Liver (tissue), 9 donors: ENCODE measurements around the gene EPS8. TPM values are rescaled to one million over a fixed set of nuclear protein-coding genes. Genes with fewer than 3 reads are reported as not detected.

Experiments
- DNase-seq: peaks from one replicate; pipeline ENCODE4 v3.0.0-alpha.2; 2017; ENCODE audit warnings: low spot score
- H3K27ac ChIP-seq, 2 donors: one replicate each; pipeline ENCODE4 v1.7.0; 2013; ENCODE audit warnings: inconsistent platforms in 2 of 2, low read length in 2 of 2, control low read depth in 1 of 2, low read depth in 1 of 2, mild to moderate bottlenecking in 1 of 2
- H3K27me3 ChIP-seq, 4 donors: one replicate each; pipeline versions ENCODE4 v1.6.1 to v1.7.0; 2013; ENCODE audit warnings: low read length in 3 of 4, inconsistent platforms in 1 of 4, mild to moderate bottlenecking in 1 of 4, moderate library complexity in 1 of 4; ENCODE audit not compliant: control insufficient read depth in 4 of 4, insufficient read depth in 4 of 4
- H3K36me3 ChIP-seq, 4 donors: one replicate each; pipeline versions ENCODE4 v1.6.1 to v1.7.0; 2013; ENCODE audit warnings: low read length in 3 of 4, mild to moderate bottlenecking in 3 of 4, low read depth in 1 of 4, moderate library complexity in 1 of 4; ENCODE audit not compliant: control insufficient read depth in 4 of 4, insufficient read depth in 3 of 4
- H3K4me1 ChIP-seq, 4 donors: one replicate each; pipeline versions ENCODE4 v1.6.1 to v1.7.0; 2013; ENCODE audit warnings: low read length in 3 of 4, mild to moderate bottlenecking in 3 of 4, moderate library complexity in 1 of 4; ENCODE audit not compliant: control insufficient read depth in 4 of 4, insufficient read depth in 4 of 4
- H3K4me3 ChIP-seq, 3 donors: one replicate each; pipeline versions ENCODE4 v1.6.1 to v1.7.0; 2013; ENCODE audit warnings: low read length in 3 of 3, control low read depth in 1 of 3, low read depth in 1 of 3, mild to moderate bottlenecking in 1 of 3
- H3K9ac ChIP-seq, 2 donors: one replicate each; pipeline ENCODE4 v1.7.0; 2013; ENCODE audit warnings: low read length in 2 of 2, mild to moderate bottlenecking in 2 of 2, moderate library complexity in 2 of 2, control low read depth in 1 of 2, low read depth in 1 of 2
- H3K9me3 ChIP-seq, 4 donors: one replicate each; pipeline versions ENCODE4 v1.6.1 to v1.7.0; 2013; ENCODE audit warnings: low read length in 3 of 4; ENCODE audit not compliant: control insufficient read depth in 4 of 4
- ATF3 ChIP-seq: IDR thresholded peaks from 2 replicates; pipeline ENCODE4 v1.6.1; 2016; ENCODE audit warnings: antibody characterized with exemption
- EGR1 ChIP-seq, 2 donors: IDR thresholded peaks; 2 replicates each; pipeline ENCODE4 v1.6.1; 2016 to 2018; ENCODE audit warnings: antibody characterized with exemption in 2 of 2, low read depth in 2 of 2
- FOXA1 ChIP-seq: IDR thresholded peaks from 2 replicates; pipeline ENCODE4 v1.6.1; 2016; ENCODE audit warnings: antibody characterized with exemption
- FOXA2 ChIP-seq: IDR thresholded peaks from 2 replicates; pipeline ENCODE4 v1.6.1; 2016; ENCODE audit warnings: antibody characterized with exemption
- GABPA ChIP-seq, 2 donors: IDR thresholded peaks in 1 of 2; conservative IDR thresholded peaks in 1 of 2; 2 replicates each; pipeline ENCODE4 v1.6.1; 2016; ENCODE audit warnings: antibody characterized with exemption in 2 of 2, mild to moderate bottlenecking in 1 of 2, moderate library complexity in 1 of 2
- HNF4A ChIP-seq, 2 donors: conservative IDR thresholded peaks; 2 replicates each; pipeline ENCODE4 v1.6.1; 2016; ENCODE audit warnings: antibody characterized with exemption in 2 of 2, mild to moderate bottlenecking in 2 of 2
- HNF4G ChIP-seq: IDR thresholded peaks from 2 replicates; pipeline ENCODE4 v1.6.1; 2016; ENCODE audit warnings: antibody characterized with exemption
- JUND ChIP-seq, 2 donors: IDR thresholded peaks; 2 replicates each; pipeline ENCODE4 v1.6.1; 2016; ENCODE audit warnings: antibody characterized with exemption in 2 of 2
- NR2F2 ChIP-seq: IDR thresholded peaks from 2 replicates; pipeline ENCODE4 v1.6.1; 2016; ENCODE audit warnings: antibody characterized with exemption
- RAD21 ChIP-seq, 2 donors: IDR thresholded peaks; 2 replicates each; pipeline ENCODE4 v1.6.1; 2016; ENCODE audit warnings: antibody characterized with exemption in 2 of 2, mild to moderate bottlenecking in 2 of 2
- REST ChIP-seq: IDR thresholded peaks from 2 replicates; pipeline ENCODE4 v1.6.1; 2016; ENCODE audit warnings: antibody characterized with exemption, mild to moderate bottlenecking
- RXRA ChIP-seq, 2 donors: IDR thresholded peaks; 2 replicates each; pipeline ENCODE4 v1.6.1; 2017 to 2018; ENCODE audit warnings: antibody characterized with exemption in 2 of 2, mild to moderate bottlenecking in 1 of 2
- SP1 ChIP-seq: IDR thresholded peaks from 2 replicates; pipeline ENCODE4 v1.6.1; 2018; ENCODE audit warnings: antibody characterized with exemption, mild to moderate bottlenecking
- TAF1 ChIP-seq: conservative IDR thresholded peaks from 2 replicates; pipeline ENCODE4 v1.6.1; 2016; ENCODE audit warnings: antibody characterized with exemption, mild to moderate bottlenecking
- YY1 ChIP-seq: IDR thresholded peaks from 2 replicates; pipeline ENCODE4 v1.6.1; 2016; ENCODE audit warnings: antibody characterized with exemption, mild to moderate bottlenecking
- WGBS: extraction: QIAGEN DNeasy Blood & Tissue Kit; methylation state at CpG from one replicate; pipeline ENCODE4 v1.1.7; 2013; 5-methylcytosine and 5-hydroxymethylcytosine counted together
- polyA plus RNA-seq, 2 donors: library from polyadenylated mRNA; stranded (reverse) in 1 of 2; unstranded in 1 of 2; fragments of 200-250 nt in 1 of 2; fragments of >200 nt in 1 of 2; fragmentation: Nextera tagmentation in 1 of 2; extraction: Ambion mirVana in 1 of 2; gene quantifications; one replicate each; pipeline versions ENCODE4 v1.2.1 to v1.2.3, GENCODE V29; 2013 to 2015
- total RNA-seq, 2 donors: library from RNA; depleted of rRNA; stranded (reverse); fragments of >200 nt; gene quantifications; one replicate each; pipeline ENCODE4 v1.2.3, GENCODE V29; 2014
- TF ChIP-seq, protein P1 (sequence below): IDR thresholded peaks from 2 replicates; pipeline ENCODE4 v1.6.1; 2016; ENCODE audit warnings: antibody characterized with exemption
- TF ChIP-seq, protein P2 (sequence below): fragments of 150-350 bp; IDR thresholded peaks from 2 replicates; pipeline ENCODE4 v1.5.1; 2017; ENCODE audit warnings: improper control_type of control experiment, low read depth, low read length; ENCODE audit not compliant: missing input control
- TF ChIP-seq, protein P3 (sequence below): IDR thresholded peaks from 2 replicates; pipeline ENCODE4 v1.6.1; 2016; ENCODE audit warnings: antibody characterized with exemption
- donor health status: healthy.
- donor health status: healthy.
- donor health status: healthy.
- donor health status: healthy.
- donor health status: healthy.

Gene EPS8
- total and polyA plus RNA-seq, 4 donors = 13.7 to 40.2 (median 15.0) TPM

DNA sequence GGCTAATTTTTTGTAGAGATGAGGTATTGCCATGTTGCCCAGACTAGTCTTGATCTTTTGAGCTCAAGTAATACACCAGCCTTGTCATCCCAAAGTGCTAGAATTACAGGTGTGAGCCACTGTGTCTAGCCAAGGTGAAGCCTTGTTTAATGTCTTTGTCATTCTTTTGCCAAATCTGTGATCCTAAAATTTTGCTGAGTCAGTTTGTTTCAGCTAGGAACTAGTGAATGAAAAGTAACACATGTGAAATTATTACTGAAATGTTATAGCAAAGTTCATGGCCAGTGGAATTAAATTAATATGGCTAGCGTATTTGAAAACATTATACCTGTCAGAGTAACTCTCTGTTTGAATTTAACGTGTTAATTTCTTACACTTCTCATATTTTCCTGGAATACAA is 26.5 kb upstream of the EPS8 start:
- 92% methylated on average over 2 of the region's 2 CpGs for WGBS
- H3K9me3 ChIP-seq = peaks cover 0 to 3% (median under 1%) of the 10 kb centered on the region in 4 donors
- H3K27me3 ChIP-seq = no peaks in the 10 kb centered on the region
- H3K9ac ChIP-seq = no peak overlapping the region
- peaks cover 0 to 7% (median 3%) of the 10 kb centered on the region in 4 donors for H3K4me1 ChIP-seq
- TF ChIP-seq RXRA (IDR thresholded peaks at IDR 0.05) (no peak), NR2F2 (no peak), ATF3 (no peak), FOXA1 (no peak), EGR1 (IDR thresholded peaks at IDR 0.05; ENCODE audit: low read depth in 2 of 2) (no peak), TAF1 (no peak), GABPA (IDR thresholded peaks at IDR 0.05 in 1 of 2, conservative IDR thresholded peaks at IDR 0.05 in 1 of 2) (no peak), RAD21 (IDR thresholded peaks at IDR 0.05) (no peak), SP1 (no peak), HNF4A (conservative IDR thresholded peaks at IDR 0.05) (no peak), HNF4G (no peak), JUND (IDR thresholded peaks at IDR 0.05) (no peak), FOXA2 (no peak), YY1 (no peak), REST (no peak)
- TF ChIP-seq, protein P1, sequence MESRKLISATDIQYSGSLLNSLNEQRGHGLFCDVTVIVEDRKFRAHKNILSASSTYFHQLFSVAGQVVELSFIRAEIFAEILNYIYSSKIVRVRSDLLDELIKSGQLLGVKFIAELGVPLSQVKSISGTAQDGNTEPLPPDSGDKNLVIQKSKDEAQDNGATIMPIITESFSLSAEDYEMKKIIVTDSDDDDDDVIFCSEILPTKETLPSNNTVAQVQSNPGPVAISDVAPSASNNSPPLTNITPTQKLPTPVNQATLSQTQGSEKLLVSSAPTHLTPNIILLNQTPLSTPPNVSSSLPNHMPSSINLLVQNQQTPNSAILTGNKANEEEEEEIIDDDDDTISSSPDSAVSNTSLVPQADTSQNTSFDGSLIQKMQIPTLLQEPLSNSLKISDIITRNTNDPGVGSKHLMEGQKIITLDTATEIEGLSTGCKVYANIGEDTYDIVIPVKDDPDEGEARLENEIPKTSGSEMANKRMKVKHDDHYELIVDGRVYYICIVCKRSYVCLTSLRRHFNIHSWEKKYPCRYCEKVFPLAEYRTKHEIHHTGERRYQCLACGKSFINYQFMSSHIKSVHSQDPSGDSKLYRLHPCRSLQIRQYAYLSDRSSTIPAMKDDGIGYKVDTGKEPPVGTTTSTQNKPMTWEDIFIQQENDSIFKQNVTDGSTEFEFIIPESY = no peak
- TF ChIP-seq, protein P2, sequence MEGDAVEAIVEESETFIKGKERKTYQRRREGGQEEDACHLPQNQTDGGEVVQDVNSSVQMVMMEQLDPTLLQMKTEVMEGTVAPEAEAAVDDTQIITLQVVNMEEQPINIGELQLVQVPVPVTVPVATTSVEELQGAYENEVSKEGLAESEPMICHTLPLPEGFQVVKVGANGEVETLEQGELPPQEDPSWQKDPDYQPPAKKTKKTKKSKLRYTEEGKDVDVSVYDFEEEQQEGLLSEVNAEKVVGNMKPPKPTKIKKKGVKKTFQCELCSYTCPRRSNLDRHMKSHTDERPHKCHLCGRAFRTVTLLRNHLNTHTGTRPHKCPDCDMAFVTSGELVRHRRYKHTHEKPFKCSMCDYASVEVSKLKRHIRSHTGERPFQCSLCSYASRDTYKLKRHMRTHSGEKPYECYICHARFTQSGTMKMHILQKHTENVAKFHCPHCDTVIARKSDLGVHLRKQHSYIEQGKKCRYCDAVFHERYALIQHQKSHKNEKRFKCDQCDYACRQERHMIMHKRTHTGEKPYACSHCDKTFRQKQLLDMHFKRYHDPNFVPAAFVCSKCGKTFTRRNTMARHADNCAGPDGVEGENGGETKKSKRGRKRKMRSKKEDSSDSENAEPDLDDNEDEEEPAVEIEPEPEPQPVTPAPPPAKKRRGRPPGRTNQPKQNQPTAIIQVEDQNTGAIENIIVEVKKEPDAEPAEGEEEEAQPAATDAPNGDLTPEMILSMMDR = no peak
- TF ChIP-seq, protein P3, sequence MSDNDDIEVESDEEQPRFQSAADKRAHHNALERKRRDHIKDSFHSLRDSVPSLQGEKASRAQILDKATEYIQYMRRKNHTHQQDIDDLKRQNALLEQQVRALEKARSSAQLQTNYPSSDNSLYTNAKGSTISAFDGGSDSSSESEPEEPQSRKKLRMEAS = no peak
- H3K27ac ChIP-seq = no peak overlapping the region
- no peak overlapping the region for H3K4me3 ChIP-seq
- no peak for DNase-seq
- H3K36me3 ChIP-seq = no peaks in the 10 kb centered on the region
